HG03460 (cell line): ENCODE measurements around the gene MIA2.

ENCODE experiments used
- ATAC-seq: cut with Tn5 transposase; IDR thresholded peaks from one replicate; pipeline ENCODE4 v1.9.1; 2021; ENCODE audit not compliant: unreplicated experiment

MIA2 gene

GRCh38 chr14:39383026-39383660 is 149.4 kb downstream of the MIA2 start:
- no peak for ATAC-seq

GRCh38 chr14:39383741-39384140 is 150.0 kb downstream of the MIA2 start:
- no peak for ATAC-seq

GRCh38 chr14:39384177-39384576 is 150.5 kb downstream of the MIA2 start:
- no peak for ATAC-seq

- no peak for ATAC-seq
Observed at GRCh38 chr14:39393289-39393688, 159.6 kb downstream of the MIA2 start.

GRCh38 chr14:39395555-39396254 is 162.0 kb downstream of the MIA2 start:
- ATAC-seq: no peak

- no peak for ATAC-seq
Observed at GRCh38 chr14:39396448-39396847, 162.7 kb downstream of the MIA2 start.

- no peak for ATAC-seq
Observed at GRCh38 chr14:39398382-39398781, 164.7 kb downstream of the MIA2 start.

- no peak for ATAC-seq
Observed at GRCh38 chr14:39406560-39406959, 172.8 kb downstream of the MIA2 start.

GRCh38 chr14:39416072-39416471 is 182.4 kb downstream of the MIA2 start:
- ATAC-seq: no peak

GRCh38 chr14:39417014-39417413 is 183.3 kb downstream of the MIA2 start:
- ATAC-seq: no peak

GRCh38 chr14:39419272-39419671 is 185.6 kb downstream of the MIA2 start:
- ATAC-seq: no peak

GRCh38 chr14:39422243-39422642 is 188.5 kb downstream of the MIA2 start:
- no peak for ATAC-seq

- ATAC-seq: no peak
Observed at GRCh38 chr14:39423793-39424192, 190.1 kb downstream of the MIA2 start.

GRCh38 chr14:39425947-39426346 is 192.2 kb downstream of the MIA2 start:
- ATAC-seq: no peak

GRCh38 chr14:39426605-39427004 is 192.9 kb downstream of the MIA2 start:
- no peak for ATAC-seq

GRCh38 chr14:39428118-39428517 is 194.4 kb downstream of the MIA2 start:
- ATAC-seq: no peak

GRCh38 chr14:39430762-39431415 is 197.2 kb downstream of the MIA2 start:
- ATAC-seq: peak; percentile 0

- ATAC-seq: peak; percentile 15
Observed at GRCh38 chr14:39431416-39432178, 197.9 kb downstream of the MIA2 start.

- peak; percentile 84 for ATAC-seq
Observed at GRCh38 chr14:39432179-39432618, 198.5 kb downstream of the MIA2 start, which contains the start of gene FBXO33. FBXO33 (minus strand) TSS chr14:39432433; CDS start chr14:39432162, 271 bp downstream.

GRCh38 chr14:39432619-39433451 is 199.1 kb downstream of the MIA2 start:
- peak; percentile 67 for ATAC-seq
